ENCODE data around the gene FCHSD2. TPM values are rescaled to one million over a fixed set of nuclear protein-coding genes. Genes with fewer than 3 reads are reported as not detected.

FCHSD2 gene
- total RNA-seq, 1 donor from 2014 or later: 43.4 TPM

- intact Hi-C loops (cut with micrococcal nuclease): no loop called here
- peaks cover 8% of the 10 kb centered on the region for H3K36me3 ChIP-seq
- H3K27me3 ChIP-seq (ENCODE audit: low read depth): no peaks in the 10 kb centered on the region
- peaks cover 62% of the 10 kb centered on the region for H3K4me1 ChIP-seq
- H3K9me3 ChIP-seq (replicated peaks): no peaks in the 10 kb centered on the region
- TF ChIP-seq, protein P1, sequence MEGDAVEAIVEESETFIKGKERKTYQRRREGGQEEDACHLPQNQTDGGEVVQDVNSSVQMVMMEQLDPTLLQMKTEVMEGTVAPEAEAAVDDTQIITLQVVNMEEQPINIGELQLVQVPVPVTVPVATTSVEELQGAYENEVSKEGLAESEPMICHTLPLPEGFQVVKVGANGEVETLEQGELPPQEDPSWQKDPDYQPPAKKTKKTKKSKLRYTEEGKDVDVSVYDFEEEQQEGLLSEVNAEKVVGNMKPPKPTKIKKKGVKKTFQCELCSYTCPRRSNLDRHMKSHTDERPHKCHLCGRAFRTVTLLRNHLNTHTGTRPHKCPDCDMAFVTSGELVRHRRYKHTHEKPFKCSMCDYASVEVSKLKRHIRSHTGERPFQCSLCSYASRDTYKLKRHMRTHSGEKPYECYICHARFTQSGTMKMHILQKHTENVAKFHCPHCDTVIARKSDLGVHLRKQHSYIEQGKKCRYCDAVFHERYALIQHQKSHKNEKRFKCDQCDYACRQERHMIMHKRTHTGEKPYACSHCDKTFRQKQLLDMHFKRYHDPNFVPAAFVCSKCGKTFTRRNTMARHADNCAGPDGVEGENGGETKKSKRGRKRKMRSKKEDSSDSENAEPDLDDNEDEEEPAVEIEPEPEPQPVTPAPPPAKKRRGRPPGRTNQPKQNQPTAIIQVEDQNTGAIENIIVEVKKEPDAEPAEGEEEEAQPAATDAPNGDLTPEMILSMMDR (IDR thresholded peaks at IDR 0.05; ENCODE audit: borderline replicate concordance): no peak
- H3K4me3 ChIP-seq: no peak overlapping the region
- peak; percentile 23 for DNase-seq
- peak overlapping the region; percentile 78 for H3K27ac ChIP-seq (replicated peaks)
These were observed 277.1 kb downstream of the FCHSD2 start for GRCh38 chr11:72864702-72865655.

DNA sequence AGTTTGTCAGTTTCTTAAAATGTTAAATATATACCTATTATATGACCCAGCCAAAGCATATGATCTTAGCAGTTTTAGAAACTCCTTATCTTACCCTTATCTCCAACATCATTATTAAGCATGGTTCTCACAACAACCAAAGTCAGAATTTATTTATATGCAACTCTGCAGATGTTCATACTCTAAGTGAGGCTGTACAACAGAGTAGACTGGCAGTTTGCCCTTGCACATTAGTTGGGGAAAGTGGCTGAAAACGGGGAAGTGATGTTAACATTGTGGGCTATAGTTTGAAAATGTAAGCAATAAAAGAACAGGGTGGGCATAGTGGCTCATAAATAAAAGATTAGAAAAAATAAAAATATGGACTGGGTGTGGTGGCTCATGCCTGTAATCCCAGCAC is 278.2 kb downstream of the FCHSD2 start:
- Histone ChIP-seq H3K36me3 (peaks cover 8% of the 10 kb centered on the region), H3K4me1 (peaks cover 56% of the 10 kb centered on the region), H3K27me3 (ENCODE audit: low read depth) (no peaks in the 10 kb centered on the region), H3K9me3 (replicated peaks) (no peaks in the 10 kb centered on the region), H3K27ac (replicated peaks) (peak overlapping the region; percentile 78), H3K4me3 (no peak overlapping the region)
- TF ChIP-seq, protein P1 (IDR thresholded peaks at IDR 0.05; ENCODE audit: borderline replicate concordance): no peak
- DNase-seq: no peak
- intact Hi-C loops (cut with micrococcal nuclease): no loop called here

- intact Hi-C loops (cut with micrococcal nuclease): no loop called here
- TF ChIP-seq, protein P1 (IDR thresholded peaks at IDR 0.05; ENCODE audit: borderline replicate concordance): no peak
- H3K9me3 ChIP-seq (replicated peaks): no peaks in the 10 kb centered on the region
- peak overlapping the region; percentile 78 for H3K27ac ChIP-seq (replicated peaks)
- peaks cover 56% of the 10 kb centered on the region for H3K4me1 ChIP-seq
- no peak overlapping the region for H3K4me3 ChIP-seq
- H3K36me3 ChIP-seq: peaks cover 8% of the 10 kb centered on the region
- DNase-seq: no peak
- no peaks in the 10 kb centered on the region for H3K27me3 ChIP-seq (ENCODE audit: low read depth)
These were observed 279.0 kb downstream of the FCHSD2 start for GRCh38 chr11:72863091-72863490.

DNA sequence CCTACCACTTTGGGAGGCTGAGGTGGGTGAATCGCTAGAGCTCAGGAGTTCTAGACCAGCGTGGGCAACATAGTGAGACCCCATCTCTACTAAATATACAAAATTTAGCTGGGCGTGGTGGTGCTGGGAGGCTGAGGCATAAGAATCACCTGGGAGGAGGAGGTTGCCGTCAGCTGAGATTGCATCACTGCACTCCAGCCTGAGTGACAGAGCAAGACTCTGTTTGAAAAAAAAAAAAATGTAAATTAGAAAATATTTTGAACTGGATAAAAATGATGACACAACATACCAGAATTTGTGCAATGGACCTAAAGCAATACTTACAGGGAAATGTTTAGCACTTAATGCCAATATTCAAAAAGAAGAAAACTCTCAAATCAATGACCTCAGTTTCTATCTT is 281.5 kb downstream of the FCHSD2 start:
- Histone ChIP-seq H3K27me3 (ENCODE audit: low read depth) (no peaks in the 10 kb centered on the region), H3K4me1 (peaks cover 59% of the 10 kb centered on the region), H3K36me3 (no peaks in the 10 kb centered on the region), H3K9me3 (replicated peaks) (no peaks in the 10 kb centered on the region), H3K27ac (replicated peaks) (no peak overlapping the region), H3K4me3 (no peak overlapping the region)
- TF ChIP-seq, protein P1 (IDR thresholded peaks at IDR 0.05; ENCODE audit: borderline replicate concordance): no peak
- no peak for DNase-seq
- intact Hi-C loops (cut with micrococcal nuclease): no loop called here

- Histone ChIP-seq H3K27me3 (ENCODE audit: low read depth) (no peaks in the 10 kb centered on the region), H3K9me3 (replicated peaks) (no peaks in the 10 kb centered on the region), H3K27ac (replicated peaks) (no peak overlapping the region), H3K4me3 (no peak overlapping the region), H3K36me3 (no peaks in the 10 kb centered on the region), H3K4me1 (peaks cover 56% of the 10 kb centered on the region)
- TF ChIP-seq, protein P1 (IDR thresholded peaks at IDR 0.05; ENCODE audit: borderline replicate concordance): no peak
- DNase-seq: no peak
- intact Hi-C loops (cut with micrococcal nuclease): no loop called here
These were observed 282.1 kb downstream of the FCHSD2 start for GRCh38 chr11:72860010-72860409.

Measured in left ventricle myocardium inferior (tissue), 1 donor.